Left lung (tissue), 14 donors: ENCODE results near the gene RBPMS2. TPM values are rescaled to one million over a fixed set of nuclear protein-coding genes. Genes with fewer than 3 reads are reported as not detected.
"Not testable (repeated sequence)": the region's sequence is repeated elsewhere in the genome, so short reads cannot be mapped to it uniquely, and the experiment has no call there.

ENCODE experiments used
- ATAC-seq: fragments of 200-7000 bp; cut with Tn5 transposase; one replicate; pipeline ENCODE4 v1.9.1; 2020; ENCODE audit warnings: moderate library complexity
- DNase-seq, 4 donors: peaks; one replicate each; pipeline ENCODE4 v3.0.0-alpha.2; 2013 to 2020
- H3K27ac ChIP-seq, 2 donors: fragments of 200-600 bp; sonication (generic) in 1 of 2; one replicate each; pipeline versions ENCODE4 v1.5.0 to v1.8.0; 2020 to 2021
- H3K27me3 ChIP-seq, 2 donors: fragments of 200-600 bp; sonication (generic) in 1 of 2; one replicate each; pipeline versions ENCODE4 v1.5.0 to v1.8.0; 2020 to 2021
- H3K36me3 ChIP-seq, 2 donors: fragments of 200-600 bp; sonication (generic) in 1 of 2; one replicate each; pipeline versions ENCODE4 v1.5.0 to v1.8.0; 2020 to 2021
- H3K4me1 ChIP-seq, 2 donors: fragments of 200-600 bp; one replicate each; pipeline ENCODE4 v1.8.0; 2021
- H3K4me3 ChIP-seq, 2 donors: fragments of 200-600 bp; sonication (generic) in 1 of 2; one replicate each; pipeline versions ENCODE4 v1.5.0 to v1.8.0; 2020 to 2021; ENCODE audit warnings: mild to moderate bottlenecking in 1 of 2
- H3K9me3 ChIP-seq, 2 donors: fragments of 200-600 bp; sonication (generic) in 1 of 2; one replicate each; pipeline versions ENCODE4 v1.5.0 to v1.8.0; 2020 to 2021
- CTCF ChIP-seq, 2 donors: fragments of 200-600 bp; sonication (generic) in 1 of 2; IDR thresholded peaks; one replicate each; pipeline versions ENCODE4 v1.5.0 to v1.8.0; 2021; ENCODE audit warnings: antibody characterized with exemption in 2 of 2
- intact Hi-C, 2 donors: fragments of 100-400 bp; cut with DNase I; formaldehyde crosslinking; loops; one replicate each; pipeline versions ENCODE4 v1.11.2 to v1.14.2; 2022
- long read RNA-seq, 12 donors: library from polyadenylated mRNA in 2 of 12; unstranded in 2 of 12; transcript quantifications; one replicate each; pipeline ENCODE4 v2.0.0 and lab custom pipeline, GENCODE V29; 2019 to 2026
- polyA plus RNA-seq, 6 donors: library from polyadenylated mRNA; unstranded; fragments of 120-200 nt; gene quantifications; one replicate each; pipeline ENCODE4 v1.2.1, GENCODE V29; 2013; ENCODE audit not compliant: insufficient read length in 6 of 6
- total RNA-seq, 2 donors: library from RNA; stranded (reverse); fragmentation: NEBNext Ultra II Directional; extraction: Animal tissue kit (Norgen Biotek cat#: 25700); gene quantifications; one replicate each; pipeline ENCODE4 v1.2.1, GENCODE V29; 2021
- donor health status: DM: no; HTN: yes; CAD: no.
- donor health status: DM: no; HTN: no; CAD: no.

Gene RBPMS2
- total RNA-seq (1 to 10 TPM; 3.7 to 4.7 TPM), polyA plus RNA-seq (10 to 100 TPM in 1 of 6 donors, 1 to 10 TPM in 5; 5.2 to 12.7 (median 7.3) TPM)
- long read RNA-seq, donor 1 = 0 reads
- long read RNA-seq, donor 2, transcript RBPMS2-201 (8 exons, 2,008 nt) = major isoform, 5 of 21 reads
- long read RNA-seq, donor 2, partial matches to known transcripts = 11 of 21 reads
- long read RNA-seq, donor 2, other reads (novel, unspliced or antisense) = 5 of 21 reads
- long read RNA-seq, donor 3, partial matches to known transcripts = 0 of 5 reads
- long read RNA-seq, donor 3, other reads (novel, unspliced or antisense) = 0 of 5 reads
- long read RNA-seq, donor 4, partial matches to known transcripts = 2 of 2 reads
- long read RNA-seq, donor 4, other reads (novel, unspliced or antisense) = 0 of 2 reads
- long read RNA-seq, donor 5 = 0 reads
- long read RNA-seq, donor 6, partial matches to known transcripts = 0 of 1 reads
- long read RNA-seq, donor 6, other reads (novel, unspliced or antisense) = 0 of 1 reads
- long read RNA-seq, donor 7 = 0 reads
- long read RNA-seq, donor 8, partial matches to known transcripts = 0 of 1 reads
- long read RNA-seq, donor 8, other reads (novel, unspliced or antisense) = 0 of 1 reads
- long read RNA-seq, donor 9 = 0 reads
- long read RNA-seq, donor 10, partial matches to known transcripts = 0 of 1 reads
- long read RNA-seq, donor 10, other reads (novel, unspliced or antisense) = 0 of 1 reads
- long read RNA-seq, donor 11 = 0 reads
- long read RNA-seq, donor 12, partial matches to known transcripts = 0 of 3 reads
- long read RNA-seq, donor 12, other reads (novel, unspliced or antisense) = 0 of 3 reads

DNA sequence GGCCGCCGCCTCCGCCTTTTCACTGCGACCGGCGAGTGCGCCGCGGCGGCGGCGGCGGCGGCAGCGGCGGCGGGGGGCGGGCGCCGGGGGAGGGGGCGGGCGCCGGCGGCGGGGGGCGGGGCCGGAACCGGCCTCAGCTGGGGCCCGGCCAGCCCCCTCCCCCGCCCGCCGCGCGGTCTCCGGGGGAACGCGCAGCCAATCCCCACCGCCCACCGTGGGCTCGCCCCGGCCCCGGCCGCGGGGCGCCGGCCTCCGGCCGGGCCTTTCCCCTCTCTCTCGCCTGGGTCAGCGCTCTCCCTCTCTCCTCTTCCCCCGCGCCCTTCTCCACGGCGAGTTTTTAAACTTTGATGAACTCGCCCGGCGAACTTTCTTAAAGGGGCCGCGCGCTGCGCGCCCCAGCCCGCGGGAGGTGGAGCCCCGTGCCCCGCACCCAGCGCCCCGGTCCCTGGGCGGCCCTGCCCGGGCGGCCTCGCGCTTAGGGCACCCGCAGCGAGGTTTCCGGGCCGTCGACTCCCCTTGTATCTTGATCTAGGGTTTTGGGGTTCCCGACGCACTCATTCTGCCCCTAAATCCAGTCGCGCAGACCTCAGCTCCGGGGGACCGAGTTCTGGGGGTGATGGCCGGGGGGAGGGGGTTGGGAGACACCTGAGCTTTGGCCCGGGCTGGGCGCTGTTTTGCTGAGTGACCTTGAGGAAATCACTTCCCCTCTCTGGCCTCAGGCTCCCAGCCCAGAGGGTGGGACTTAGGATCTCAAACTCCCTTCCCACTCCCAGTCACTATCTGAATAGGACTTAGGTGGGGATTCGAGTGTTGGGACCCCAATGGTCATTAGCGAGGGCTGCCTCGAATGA is at the start of gene RBPMS2:
RBPMS2 (minus strand) TSS at position 39 of the 851 bp plus-strand sequence. CDS start 270 bp downstream, outside the sequence.
- H3K36me3 ChIP-seq = no peaks in the 10 kb centered on the region
- H3K27ac ChIP-seq = peak within 1 kb of the TSS in 1 of 2 donors; percentile 33
- H3K4me3 ChIP-seq = peak within 1 kb of the TSS; percentile 41 to 51
- no peak for TF ChIP-seq CTCF (IDR thresholded peaks at IDR 0.05)
- no peaks in the 10 kb centered on the region for H3K9me3 ChIP-seq
- H3K27me3 ChIP-seq = peaks cover 0 to 55% of the 10 kb centered on the region in 2 donors
- intact Hi-C loops = no loop called here
- peak; percentile 53 for ATAC-seq
- H3K4me1 ChIP-seq = peaks cover 7 to 15% of the 10 kb centered on the region in 2 donors
- DNase-seq = peak in 2 of 4 donors; percentile 29 to 73

DNA sequence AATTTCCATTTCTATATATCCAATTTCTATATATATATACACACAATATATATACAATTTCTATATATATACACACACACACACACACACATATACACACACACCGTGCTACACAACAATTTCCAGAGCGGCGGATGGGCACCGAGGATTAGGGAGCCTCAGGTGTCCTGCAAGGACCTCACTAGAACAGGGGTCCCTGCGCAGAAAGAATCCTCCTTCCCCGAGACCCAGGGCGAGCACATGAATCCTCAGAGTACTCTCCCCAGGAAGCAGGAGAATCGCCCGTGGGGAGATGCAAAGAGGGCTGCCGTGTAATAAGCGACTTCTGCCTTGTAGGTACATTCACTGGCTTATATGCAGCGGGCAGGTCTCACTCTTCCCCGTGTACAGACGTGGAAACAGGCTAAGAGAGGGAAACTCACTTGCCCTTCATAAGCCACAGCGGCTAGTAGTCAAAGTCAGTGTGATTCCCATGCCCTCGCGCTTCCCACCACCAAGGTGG is 49.6 kb upstream of the RBPMS2 start:
- ATAC-seq = peak; percentile 2
- intact Hi-C loops = no loop called here
- no peak for DNase-seq
- no peak for TF ChIP-seq CTCF (IDR thresholded peaks at IDR 0.05)
- Histone ChIP-seq H3K36me3 (peaks cover 0 to 6% of the 10 kb centered on the region in 2 donors), H3K27me3 (peaks cover 0 to 17% of the 10 kb centered on the region in 2 donors), H3K9me3 (no peaks in the 10 kb centered on the region), H3K27ac (no peak overlapping the region), H3K4me3 (peak overlapping the region; percentile 27 to 44), H3K4me1 (peaks cover 15 to 31% of the 10 kb centered on the region in 2 donors)

DNA sequence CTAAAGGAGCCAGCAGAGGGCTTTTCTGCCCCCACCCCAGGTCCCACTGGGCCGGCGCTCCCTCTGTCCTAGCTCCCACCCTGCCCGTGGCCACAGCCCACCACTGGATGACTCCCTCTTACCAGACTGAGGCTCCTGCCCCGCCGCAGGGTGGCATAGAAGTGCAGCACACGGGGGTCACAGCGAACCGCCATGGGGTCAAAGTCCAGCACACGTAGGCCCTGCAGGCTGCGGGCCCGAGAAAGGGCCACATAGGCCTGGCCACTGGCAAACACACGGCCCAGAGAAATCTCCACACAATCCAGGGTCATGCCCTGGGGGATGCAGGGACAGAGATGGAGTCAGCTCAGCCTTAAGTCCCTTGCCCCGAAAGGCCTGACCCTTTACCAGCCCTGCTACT is 41.1 kb upstream of the RBPMS2 start:
- Histone ChIP-seq H3K27ac (no peak overlapping the region), H3K9me3 (no peaks in the 10 kb centered on the region), H3K4me1 (no peaks in the 10 kb centered on the region), H3K36me3 (peaks cover 0 to 6% of the 10 kb centered on the region in 2 donors), H3K4me3 (no peak overlapping the region), H3K27me3 (no peaks in the 10 kb centered on the region)
- intact Hi-C loops = no loop called here
- no peak for DNase-seq
- no peak for TF ChIP-seq CTCF (IDR thresholded peaks at IDR 0.05)
- no peak for ATAC-seq

DNA sequence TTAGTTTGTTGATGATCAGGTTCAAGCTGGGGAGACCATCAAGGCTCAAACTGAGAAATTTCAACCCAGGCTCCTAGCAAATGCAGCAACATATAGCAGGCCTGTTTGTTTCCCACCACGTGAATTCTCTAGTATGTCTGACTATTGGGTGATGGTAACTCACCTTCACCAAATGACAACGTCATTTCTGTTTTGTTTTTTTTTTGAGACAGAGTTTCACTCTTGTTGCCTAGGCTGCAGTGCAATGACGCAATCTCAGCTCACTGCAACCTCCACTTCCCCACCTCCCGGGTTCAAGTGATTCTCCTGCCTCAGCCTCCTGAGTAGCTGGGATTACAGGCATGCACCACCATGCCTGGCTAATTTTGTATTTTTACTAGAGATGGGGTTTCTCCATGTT is 39.6 kb upstream of the RBPMS2 start:
- H3K27me3 ChIP-seq, H3K9me3 ChIP-seq, H3K4me1 ChIP-seq, H3K27ac ChIP-seq, ATAC-seq, H3K4me3 ChIP-seq, intact Hi-C loops, H3K36me3 ChIP-seq, DNase-seq: not testable (repeated sequence)

- ATAC-seq, H3K27me3 ChIP-seq, DNase-seq, H3K9me3 ChIP-seq, H3K4me1 ChIP-seq, intact Hi-C loops, H3K36me3 ChIP-seq, H3K27ac ChIP-seq, H3K4me3 ChIP-seq: not testable (repeated sequence)
Measured at GRCh38 chr15:64814283-64814682, 38.9 kb upstream of the RBPMS2 start.
